Measurements from ENCODE around the gene PITX3. TPM values are rescaled to one million over a fixed set of nuclear protein-coding genes. Genes with fewer than 3 reads are reported as not detected.

PITX3 gene
- total and polyA plus RNA-seq, 4 donors = not detected

DNA sequence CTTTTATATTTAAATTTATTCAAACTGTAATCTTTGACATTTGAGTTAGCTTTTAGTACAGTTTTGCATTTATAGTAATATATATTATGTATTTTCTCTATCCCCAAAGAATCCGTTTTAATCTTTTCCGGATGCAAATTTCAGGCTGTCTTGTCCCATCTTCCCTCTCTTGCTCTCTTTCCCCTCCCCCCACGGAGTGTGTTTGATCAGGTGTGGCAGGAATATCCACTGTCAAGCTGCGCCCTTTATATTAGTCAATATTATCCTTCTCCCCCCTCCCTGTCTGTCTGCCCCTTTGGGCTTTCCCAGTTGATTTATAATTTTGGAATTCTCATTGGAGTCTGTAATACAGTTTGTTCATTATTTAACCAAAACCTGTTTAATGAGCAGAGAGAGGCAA lies 23.1 kb upstream of the PITX3 start:
- Histone ChIP-seq H3K4me3 (ENCODE audit: low read depth in 1 of 3, low read length in 3 of 3) (no peak overlapping the region), H3K9ac (ENCODE audit: low read depth in 1 of 2, low read length in 2 of 2) (no peak overlapping the region), H3K27me3 (ENCODE audit: control insufficient read depth in 4 of 4, insufficient read depth in 4 of 4, low read length in 3 of 4) (no peaks in the 10 kb centered on the region), H3K9me3 (ENCODE audit: control insufficient read depth in 4 of 4, low read length in 3 of 4) (no peaks in the 10 kb centered on the region), H3K4me1 (ENCODE audit: control insufficient read depth in 4 of 4, insufficient read depth in 4 of 4, low read length in 3 of 4) (peaks cover 0 to 5% (median 2%) of the 10 kb centered on the region in 4 donors), H3K27ac (ENCODE audit: low read depth in 1 of 2, low read length in 2 of 2) (no peak overlapping the region), H3K36me3 (ENCODE audit: control insufficient read depth in 4 of 4, insufficient read depth in 3 of 4, low read depth in 1 of 4, low read length in 3 of 4) (peaks cover 5 to 26% (median 15%) of the 10 kb centered on the region in 4 donors)
- 87% methylated on average over 4 of the region's 4 CpGs for WGBS
- TF ChIP-seq HNF4A (conservative IDR thresholded peaks at IDR 0.05) (no peak), NR2F2 (IDR thresholded peaks at IDR 0.05) (no peak), JUND (IDR thresholded peaks at IDR 0.05) (no peak), EGR1 (IDR thresholded peaks at IDR 0.05; ENCODE audit: low read depth in 2 of 2) (no peak), TAF1 (conservative IDR thresholded peaks at IDR 0.05) (no peak), FOXA2 (IDR thresholded peaks at IDR 0.05) (no peak), RAD21 (IDR thresholded peaks at IDR 0.05) (no peak), HNF4G (IDR thresholded peaks at IDR 0.05) (no peak), GABPA (IDR thresholded peaks at IDR 0.05 in 1 of 2, conservative IDR thresholded peaks at IDR 0.05 in 1 of 2) (no peak), RXRA (IDR thresholded peaks at IDR 0.05) (no peak), YY1 (IDR thresholded peaks at IDR 0.05) (no peak)
- TF ChIP-seq, protein P1, sequence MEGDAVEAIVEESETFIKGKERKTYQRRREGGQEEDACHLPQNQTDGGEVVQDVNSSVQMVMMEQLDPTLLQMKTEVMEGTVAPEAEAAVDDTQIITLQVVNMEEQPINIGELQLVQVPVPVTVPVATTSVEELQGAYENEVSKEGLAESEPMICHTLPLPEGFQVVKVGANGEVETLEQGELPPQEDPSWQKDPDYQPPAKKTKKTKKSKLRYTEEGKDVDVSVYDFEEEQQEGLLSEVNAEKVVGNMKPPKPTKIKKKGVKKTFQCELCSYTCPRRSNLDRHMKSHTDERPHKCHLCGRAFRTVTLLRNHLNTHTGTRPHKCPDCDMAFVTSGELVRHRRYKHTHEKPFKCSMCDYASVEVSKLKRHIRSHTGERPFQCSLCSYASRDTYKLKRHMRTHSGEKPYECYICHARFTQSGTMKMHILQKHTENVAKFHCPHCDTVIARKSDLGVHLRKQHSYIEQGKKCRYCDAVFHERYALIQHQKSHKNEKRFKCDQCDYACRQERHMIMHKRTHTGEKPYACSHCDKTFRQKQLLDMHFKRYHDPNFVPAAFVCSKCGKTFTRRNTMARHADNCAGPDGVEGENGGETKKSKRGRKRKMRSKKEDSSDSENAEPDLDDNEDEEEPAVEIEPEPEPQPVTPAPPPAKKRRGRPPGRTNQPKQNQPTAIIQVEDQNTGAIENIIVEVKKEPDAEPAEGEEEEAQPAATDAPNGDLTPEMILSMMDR (IDR thresholded peaks at IDR 0.05; ENCODE audit: low read depth, low read length, missing input control) = no peak
- TF ChIP-seq, protein P2, sequence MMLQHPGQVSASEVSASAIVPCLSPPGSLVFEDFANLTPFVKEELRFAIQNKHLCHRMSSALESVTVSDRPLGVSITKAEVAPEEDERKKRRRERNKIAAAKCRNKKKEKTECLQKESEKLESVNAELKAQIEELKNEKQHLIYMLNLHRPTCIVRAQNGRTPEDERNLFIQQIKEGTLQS (IDR thresholded peaks at IDR 0.05) = no peak
- TF ChIP-seq, protein P3, sequence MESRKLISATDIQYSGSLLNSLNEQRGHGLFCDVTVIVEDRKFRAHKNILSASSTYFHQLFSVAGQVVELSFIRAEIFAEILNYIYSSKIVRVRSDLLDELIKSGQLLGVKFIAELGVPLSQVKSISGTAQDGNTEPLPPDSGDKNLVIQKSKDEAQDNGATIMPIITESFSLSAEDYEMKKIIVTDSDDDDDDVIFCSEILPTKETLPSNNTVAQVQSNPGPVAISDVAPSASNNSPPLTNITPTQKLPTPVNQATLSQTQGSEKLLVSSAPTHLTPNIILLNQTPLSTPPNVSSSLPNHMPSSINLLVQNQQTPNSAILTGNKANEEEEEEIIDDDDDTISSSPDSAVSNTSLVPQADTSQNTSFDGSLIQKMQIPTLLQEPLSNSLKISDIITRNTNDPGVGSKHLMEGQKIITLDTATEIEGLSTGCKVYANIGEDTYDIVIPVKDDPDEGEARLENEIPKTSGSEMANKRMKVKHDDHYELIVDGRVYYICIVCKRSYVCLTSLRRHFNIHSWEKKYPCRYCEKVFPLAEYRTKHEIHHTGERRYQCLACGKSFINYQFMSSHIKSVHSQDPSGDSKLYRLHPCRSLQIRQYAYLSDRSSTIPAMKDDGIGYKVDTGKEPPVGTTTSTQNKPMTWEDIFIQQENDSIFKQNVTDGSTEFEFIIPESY (IDR thresholded peaks at IDR 0.05) = no peak
- DNase-seq (ENCODE audit: low spot score) = no peak

DNA sequence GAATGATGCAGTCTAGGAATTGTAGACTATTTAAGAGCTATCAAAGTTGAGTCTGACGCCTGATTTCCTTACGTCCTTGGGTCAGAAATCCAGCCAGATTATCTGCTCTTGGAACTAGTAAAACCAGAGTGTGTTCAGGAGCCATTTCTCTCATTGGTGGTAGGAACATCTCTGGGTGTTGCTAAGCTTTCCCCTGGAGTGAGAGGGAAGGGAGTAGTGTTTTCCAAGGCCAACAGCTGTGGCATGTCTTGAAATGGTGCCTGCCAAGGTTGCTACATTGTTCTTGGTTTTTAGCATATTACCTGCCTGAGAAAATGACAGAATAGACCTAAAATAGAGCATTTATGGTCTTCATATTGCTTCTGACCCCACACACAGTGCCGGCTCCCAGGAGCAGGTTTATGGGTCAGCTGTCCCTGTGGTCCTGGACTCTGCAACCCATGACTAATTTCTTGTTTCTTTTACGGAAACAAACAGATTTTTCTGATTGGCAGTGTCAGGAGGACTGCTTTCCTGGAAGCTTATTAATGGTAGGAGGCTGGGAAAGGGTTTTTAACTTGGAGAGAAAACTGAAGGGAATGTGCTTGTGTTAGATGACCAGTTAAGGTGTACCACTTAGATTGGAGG lies 21.5 kb upstream of the PITX3 start:
- no peaks in the 10 kb centered on the region for H3K9me3 ChIP-seq (ENCODE audit: control insufficient read depth in 4 of 4, low read length in 3 of 4)
- H3K27ac ChIP-seq (ENCODE audit: low read depth in 1 of 2, low read length in 2 of 2) = no peak overlapping the region
- WGBS = 84% methylated on average over 4 of the region's 4 CpGs
- H3K27me3 ChIP-seq (ENCODE audit: control insufficient read depth in 4 of 4, insufficient read depth in 4 of 4, low read length in 3 of 4) = no peaks in the 10 kb centered on the region
- H3K4me1 ChIP-seq (ENCODE audit: control insufficient read depth in 4 of 4, insufficient read depth in 4 of 4, low read length in 3 of 4) = peaks cover 0 to 5% (median 0%) of the 10 kb centered on the region in 4 donors
- TF ChIP-seq EGR1 (IDR thresholded peaks at IDR 0.05; ENCODE audit: low read depth in 2 of 2) (no peak), HNF4A (conservative IDR thresholded peaks at IDR 0.05) (peak in 1 of 2 donors; percentile 21)
- H3K36me3 ChIP-seq (ENCODE audit: control insufficient read depth in 4 of 4, insufficient read depth in 3 of 4, low read depth in 1 of 4, low read length in 3 of 4) = peaks cover 5 to 25% (median 16%) of the 10 kb centered on the region in 4 donors
- H3K9ac ChIP-seq (ENCODE audit: low read depth in 1 of 2, low read length in 2 of 2) = no peak overlapping the region
- no peak overlapping the region for H3K4me3 ChIP-seq (ENCODE audit: low read depth in 1 of 3, low read length in 3 of 3)
- DNase-seq (ENCODE audit: low spot score) = no peak

DNA sequence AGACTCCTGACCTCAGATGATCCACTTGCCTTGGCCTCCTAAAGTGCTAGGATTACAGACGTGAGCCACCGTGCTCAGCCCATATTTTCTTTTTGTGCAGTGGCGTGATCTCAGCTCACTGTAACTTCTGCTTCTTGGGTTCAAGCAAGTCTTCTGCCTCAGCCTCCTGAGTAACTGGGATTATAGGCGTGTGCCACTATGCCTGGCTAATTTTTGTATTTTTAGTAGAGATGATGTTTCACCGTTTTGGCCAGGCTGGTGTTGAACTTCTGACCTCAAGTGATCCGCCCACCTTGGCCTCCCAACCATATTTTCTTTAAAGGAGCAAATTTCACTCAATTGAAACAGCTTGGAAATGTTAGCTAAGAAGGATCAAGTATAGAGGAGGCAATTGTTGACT lies 20.5 kb upstream of the PITX3 start:
- DNase-seq (ENCODE audit: low spot score) = no peak
- H3K9ac ChIP-seq (ENCODE audit: low read depth in 1 of 2, low read length in 2 of 2) = no peak overlapping the region
- peaks cover 0 to 5% (median 0%) of the 10 kb centered on the region in 4 donors for H3K4me1 ChIP-seq (ENCODE audit: control insufficient read depth in 4 of 4, insufficient read depth in 4 of 4, low read length in 3 of 4)
- no peak overlapping the region for H3K27ac ChIP-seq (ENCODE audit: low read depth in 1 of 2, low read length in 2 of 2)
- 66% methylated on average over 6 of the region's 6 CpGs for WGBS
- H3K27me3 ChIP-seq (ENCODE audit: control insufficient read depth in 4 of 4, insufficient read depth in 4 of 4, low read length in 3 of 4) = no peaks in the 10 kb centered on the region
- H3K9me3 ChIP-seq (ENCODE audit: control insufficient read depth in 4 of 4, low read length in 3 of 4) = no peaks in the 10 kb centered on the region
- TF ChIP-seq GABPA (IDR thresholded peaks at IDR 0.05 in 1 of 2, conservative IDR thresholded peaks at IDR 0.05 in 1 of 2) = no peak
- H3K4me3 ChIP-seq (ENCODE audit: low read depth in 1 of 3, low read length in 3 of 3) = no peak overlapping the region
- H3K36me3 ChIP-seq (ENCODE audit: control insufficient read depth in 4 of 4, insufficient read depth in 3 of 4, low read depth in 1 of 4, low read length in 3 of 4) = peaks cover 3 to 25% (median 16%) of the 10 kb centered on the region in 4 donors

All from liver (tissue), 9 donors.